ENCODE data around the gene TSPAN4. TPM values are rescaled to one million over a fixed set of nuclear protein-coding genes. Genes with fewer than 3 reads are reported as not detected.
A peak's percentile ranks its signal among the peaks of the same experiment; 100 is the strongest.

Gene TSPAN4
- total and polyA plus RNA-seq, 9 of the 15 experiments (the other 6 are each of a cell fraction or from before 2014, with no cell fraction given), result 0.07 to 31.0 (median 15.7) TPM

DNA sequence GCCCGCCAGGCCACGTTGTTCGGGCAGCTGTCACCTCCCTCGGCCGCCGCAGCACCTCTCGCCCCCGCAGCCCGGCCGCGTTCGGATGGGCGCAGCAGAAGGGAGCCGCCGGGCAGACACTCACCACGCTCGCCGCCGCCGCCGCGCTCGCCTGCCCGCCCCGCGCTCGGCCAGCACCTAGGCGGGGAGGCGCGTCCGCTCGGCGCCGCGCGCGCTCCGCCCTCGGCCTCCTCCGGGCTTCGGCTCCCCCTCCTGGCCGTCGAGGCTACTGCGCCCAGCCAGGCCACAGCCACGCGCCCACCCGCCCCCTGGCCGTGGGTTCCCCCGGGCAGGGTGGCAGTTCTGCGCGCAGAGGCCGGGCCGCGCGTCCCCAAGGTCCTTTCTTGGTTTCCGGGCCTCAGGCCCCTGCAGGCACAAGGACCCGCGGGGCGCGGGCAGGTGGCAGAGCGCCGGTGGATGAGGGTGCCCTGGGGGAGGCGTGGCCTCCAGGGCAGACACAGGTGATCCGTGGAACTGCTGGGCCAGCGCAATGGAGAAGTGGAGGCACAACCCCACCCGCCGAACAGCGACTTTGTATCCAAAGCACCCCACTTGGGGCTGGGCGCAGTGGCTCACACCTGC, 44.4 kb upstream of the TSPAN4 start, which contains the start of gene SLC25A22 (continued):
- TF ChIP-seq E2F1 (CRISPR knock-in tag; IDR thresholded peaks at IDR 0.05) (no peak), ZNF766 (CRISPR knock-in tag; conservative IDR thresholded peaks at IDR 0.05) (peak; percentile 80), FIP1L1 (IDR thresholded peaks at IDR 0.05; ENCODE audit: low read depth, low read length, poor library complexity, severe bottlenecking) (peak; percentile 30), MCM5 (IDR thresholded peaks at IDR 0.05; ENCODE audit: low read depth) (no peak), ZC3H8 (IDR thresholded peaks at IDR 0.05) (no peak), ZKSCAN8 (CRISPR knock-in tag; IDR thresholded peaks at IDR 0.05) (no peak), ZFP1 (CRISPR knock-in tag; IDR thresholded peaks at IDR 0.05) (no peak), ZNF3 (CRISPR knock-in tag; IDR thresholded peaks at IDR 0.05) (no peak), ZBTB9 (CRISPR knock-in tag; IDR thresholded peaks at IDR 0.05) (peak; percentile 52; the same call in 1 of the 2 replicates), PHF20 (IDR thresholded peaks at IDR 0.05; ENCODE audit: partially characterized antibody) (no peak), RBM34 (IDR thresholded peaks at IDR 0.05; ENCODE audit: borderline replicate concordance, insufficient read depth, low read length) (no peak), ZBTB11 (CRISPR knock-in tag; IDR thresholded peaks at IDR 0.05) (peak in 1 of 3 experiments; percentile 64; a peak in 1 of 6 replicates), STAG1 (CRISPR knock-in tag; IDR thresholded peaks at IDR 0.05; ENCODE audit: borderline replicate concordance) (no peak)
- TF ChIP-seq, protein P1, sequence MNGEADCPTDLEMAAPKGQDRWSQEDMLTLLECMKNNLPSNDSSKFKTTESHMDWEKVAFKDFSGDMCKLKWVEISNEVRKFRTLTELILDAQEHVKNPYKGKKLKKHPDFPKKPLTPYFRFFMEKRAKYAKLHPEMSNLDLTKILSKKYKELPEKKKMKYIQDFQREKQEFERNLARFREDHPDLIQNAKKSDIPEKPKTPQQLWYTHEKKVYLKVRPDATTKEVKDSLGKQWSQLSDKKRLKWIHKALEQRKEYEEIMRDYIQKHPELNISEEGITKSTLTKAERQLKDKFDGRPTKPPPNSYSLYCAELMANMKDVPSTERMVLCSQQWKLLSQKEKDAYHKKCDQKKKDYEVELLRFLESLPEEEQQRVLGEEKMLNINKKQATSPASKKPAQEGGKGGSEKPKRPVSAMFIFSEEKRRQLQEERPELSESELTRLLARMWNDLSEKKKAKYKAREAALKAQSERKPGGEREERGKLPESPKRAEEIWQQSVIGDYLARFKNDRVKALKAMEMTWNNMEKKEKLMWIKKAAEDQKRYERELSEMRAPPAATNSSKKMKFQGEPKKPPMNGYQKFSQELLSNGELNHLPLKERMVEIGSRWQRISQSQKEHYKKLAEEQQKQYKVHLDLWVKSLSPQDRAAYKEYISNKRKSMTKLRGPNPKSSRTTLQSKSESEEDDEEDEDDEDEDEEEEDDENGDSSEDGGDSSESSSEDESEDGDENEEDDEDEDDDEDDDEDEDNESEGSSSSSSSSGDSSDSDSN (IDR thresholded peaks at IDR 0.05; ENCODE audit: borderline replicate concordance in 1 of 2, low read depth in 2 of 2, low read length in 2 of 2), result peak; percentile 39 to 61; a peak in 1 of 4 replicates
- TF ChIP-seq, protein P2, sequence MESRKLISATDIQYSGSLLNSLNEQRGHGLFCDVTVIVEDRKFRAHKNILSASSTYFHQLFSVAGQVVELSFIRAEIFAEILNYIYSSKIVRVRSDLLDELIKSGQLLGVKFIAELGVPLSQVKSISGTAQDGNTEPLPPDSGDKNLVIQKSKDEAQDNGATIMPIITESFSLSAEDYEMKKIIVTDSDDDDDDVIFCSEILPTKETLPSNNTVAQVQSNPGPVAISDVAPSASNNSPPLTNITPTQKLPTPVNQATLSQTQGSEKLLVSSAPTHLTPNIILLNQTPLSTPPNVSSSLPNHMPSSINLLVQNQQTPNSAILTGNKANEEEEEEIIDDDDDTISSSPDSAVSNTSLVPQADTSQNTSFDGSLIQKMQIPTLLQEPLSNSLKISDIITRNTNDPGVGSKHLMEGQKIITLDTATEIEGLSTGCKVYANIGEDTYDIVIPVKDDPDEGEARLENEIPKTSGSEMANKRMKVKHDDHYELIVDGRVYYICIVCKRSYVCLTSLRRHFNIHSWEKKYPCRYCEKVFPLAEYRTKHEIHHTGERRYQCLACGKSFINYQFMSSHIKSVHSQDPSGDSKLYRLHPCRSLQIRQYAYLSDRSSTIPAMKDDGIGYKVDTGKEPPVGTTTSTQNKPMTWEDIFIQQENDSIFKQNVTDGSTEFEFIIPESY (CRISPR knock-in tag; IDR thresholded peaks at IDR 0.05), result peak; percentile 73

All from K562 (cell line).